ENCODE measurements around the gene HLA-G.

DNA sequence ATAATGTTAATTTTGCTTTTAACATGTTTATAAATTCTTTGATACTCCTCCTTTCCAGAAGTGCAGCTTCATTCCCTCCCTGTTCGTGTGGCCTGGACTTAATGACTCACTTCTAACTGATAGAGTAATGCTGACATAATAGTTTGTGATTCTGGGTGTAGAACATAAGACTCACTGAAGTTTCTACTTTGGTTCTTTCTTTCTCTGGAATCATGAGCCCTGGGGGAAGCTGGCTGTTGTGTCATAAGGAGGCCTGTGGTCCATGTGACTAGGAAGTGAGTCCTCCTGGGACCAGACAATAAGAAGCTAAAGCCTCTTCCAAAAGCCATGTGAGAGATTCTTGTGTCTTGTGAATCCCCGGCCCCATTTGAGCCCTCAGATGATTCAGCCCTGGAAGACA lies 30.5 kb upstream of the HLA-G start:
- TF ChIP-seq CTCF (IDR thresholded peaks at IDR 0.05) (no peak), POLR2A (IDR thresholded peaks at IDR 0.05) (no peak)

Measured in thyroid gland (tissue), 4 donors.